Liver (tissue), 3 donors: ENCODE data around the gene HILPDA.
"Not testable (repeated sequence)": the region's sequence is repeated elsewhere in the genome, so short reads cannot be mapped to it uniquely, and the experiment has no call there.

ENCODE experiments used
- CTCF ChIP-seq: fragments of 150-350 bp; IDR thresholded peaks from 2 replicates; pipeline ENCODE4 v1.5.1; 2017; ENCODE audit warnings: improper control_type of control experiment, low read depth, low read length; ENCODE audit not compliant: missing input control
- GABPA ChIP-seq, 2 donors: IDR thresholded peaks in 1 of 2; conservative IDR thresholded peaks in 1 of 2; 2 replicates each; pipeline ENCODE4 v1.6.1; 2016; ENCODE audit warnings: antibody characterized with exemption in 2 of 2, mild to moderate bottlenecking in 1 of 2, moderate library complexity in 1 of 2
- HNF4G ChIP-seq: IDR thresholded peaks from 2 replicates; pipeline ENCODE4 v1.6.1; 2016; ENCODE audit warnings: antibody characterized with exemption
- MAX ChIP-seq: IDR thresholded peaks from 2 replicates; pipeline ENCODE4 v1.6.1; 2016; ENCODE audit warnings: antibody characterized with exemption
- RAD21 ChIP-seq, 2 donors: IDR thresholded peaks; 2 replicates each; pipeline ENCODE4 v1.6.1; 2016; ENCODE audit warnings: antibody characterized with exemption in 2 of 2, mild to moderate bottlenecking in 2 of 2
- REST ChIP-seq: IDR thresholded peaks from 2 replicates; pipeline ENCODE4 v1.6.1; 2016; ENCODE audit warnings: antibody characterized with exemption, mild to moderate bottlenecking
- RXRA ChIP-seq, 2 donors: IDR thresholded peaks; 2 replicates each; pipeline ENCODE4 v1.6.1; 2017 to 2018; ENCODE audit warnings: antibody characterized with exemption in 2 of 2, mild to moderate bottlenecking in 1 of 2
- TAF1 ChIP-seq: conservative IDR thresholded peaks from 2 replicates; pipeline ENCODE4 v1.6.1; 2016; ENCODE audit warnings: antibody characterized with exemption, mild to moderate bottlenecking
- YY1 ChIP-seq: IDR thresholded peaks from 2 replicates; pipeline ENCODE4 v1.6.1; 2016; ENCODE audit warnings: antibody characterized with exemption, mild to moderate bottlenecking
- ZBTB33 ChIP-seq: IDR thresholded peaks from 2 replicates; pipeline ENCODE4 v1.6.1; 2016; ENCODE audit warnings: antibody characterized with exemption
- donor health status: healthy.
- donor health status: healthy.

- TF ChIP-seq GABPA (IDR thresholded peaks at IDR 0.05 in 1 of 2, conservative IDR thresholded peaks at IDR 0.05 in 1 of 2); ZBTB33; CTCF; RAD21 (IDR thresholded peaks at IDR 0.05); REST; HNF4G; RXRA (IDR thresholded peaks at IDR 0.05); YY1; MAX; TAF1: not testable (repeated sequence)
Observed at GRCh38 chr7:128505416-128505815, 49.7 kb downstream of the HILPDA start.
